GM12878 (cell line): ENCODE data around the gene SRD5A1. TPM values are rescaled to one million over a fixed set of nuclear protein-coding genes. Genes with fewer than 3 reads are reported as not detected.

ENCODE experiments used
- BCL3 ChIP-seq: IDR thresholded peaks from 2 replicates; pipeline ENCODE4 v1.6.1; 2011; ENCODE audit warnings: borderline replicate concordance, low read depth, mild to moderate bottlenecking, moderate library complexity, low read length; ENCODE audit not compliant: insufficient read depth, poor library complexity, severe bottlenecking
- CBX3 ChIP-seq: fragments of 200-600 bp; sonication (generic); IDR thresholded peaks from 2 replicates; pipeline ENCODE4 v1.6.1; 2016; ENCODE audit warnings: low read depth, borderline replicate concordance
- CHD4 ChIP-seq: fragments of 200-600 bp; sonication (generic); IDR thresholded peaks from 2 replicates; pipeline ENCODE4 v1.6.1; 2016; ENCODE audit warnings: mild to moderate bottlenecking
- CREB1 ChIP-seq: IDR thresholded peaks from 2 replicates; pipeline ENCODE4 v1.6.1; 2012; ENCODE audit warnings: low read depth, mild to moderate bottlenecking, inconsistent platforms
- CREM ChIP-seq: IDR thresholded peaks from 2 replicates; pipeline ENCODE4 v1.6.1; 2014; ENCODE audit warnings: antibody characterized with exemption, low read depth
- DPF2 ChIP-seq: fragments of 450-650 bp; IDR thresholded peaks from 2 replicates; pipeline ENCODE4 v1.6.1; 2017; ENCODE audit warnings: mild to moderate bottlenecking
- EGR1 ChIP-seq, 2 experiments: IDR thresholded peaks; 1 replicate in 1 of 2; 2 replicates in 1 of 2; pipeline ENCODE4 v1.6.1; 2011 to 2012; ENCODE audit warnings: low read depth in 2 of 2, low read length in 2 of 2, borderline replicate concordance in 1 of 2, mild to moderate bottlenecking in 1 of 2, moderate library complexity in 1 of 2
- ELK1 ChIP-seq: IDR thresholded peaks from 2 replicates; pipeline ENCODE4 v1.6.1; 2012; ENCODE audit warnings: low read depth, low read length, improper control_type of control experiment
- GATAD2B ChIP-seq: fragments of 450-650 bp; conservative IDR thresholded peaks from 2 replicates; pipeline ENCODE4 v1.6.1; 2017; ENCODE audit warnings: low read depth, mild to moderate bottlenecking, moderate library complexity
- KDM1A ChIP-seq: fragments of 200-600 bp; sonication (generic); IDR thresholded peaks from 2 replicates; pipeline ENCODE4 v1.6.1; 2016; ENCODE audit warnings: borderline replicate concordance
- POLR2A ChIP-seq: IDR thresholded peaks from 2 replicates; pipeline ENCODE4 v1.6.1; 2011; ENCODE audit warnings: low read depth, mild to moderate bottlenecking, low read length
- RUNX3 ChIP-seq: IDR thresholded peaks from 2 replicates; pipeline ENCODE4 v1.6.1; 2012; ENCODE audit warnings: low read length, inconsistent platforms
- SIN3A ChIP-seq: IDR thresholded peaks from 2 replicates; pipeline ENCODE4 v1.6.1; 2012; ENCODE audit warnings: low read depth, low read length, improper control_type of control experiment
- SRF ChIP-seq, 2 experiments: IDR thresholded peaks; 2 replicates each; pipeline ENCODE4 v1.6.1; 2011; ENCODE audit warnings: low read depth in 2 of 2, low read length in 2 of 2, mild to moderate bottlenecking in 1 of 2, moderate library complexity in 1 of 2
- polyA plus RNA-seq, 11 experiments: library from polyadenylated mRNA; depleted of rRNA in 4 of 11; unstranded in 6 of 11; stranded (reverse) in 5 of 11; fragments of >200 nt; fragmentation: Nextera tagmentation in 4 of 11; fragmentation: Illumina TruSeq in 1 of 11; extraction: Ambion mirVana in 4 of 11; extraction: Trizol in 1 of 11; gene quantifications; 1 replicate in 1 of 11; 2 replicates in 10 of 11; pipeline versions ENCODE4 v1.2.1 to v1.2.3, GENCODE V29; 2011 to 2016; ENCODE audit warnings: inconsistent platforms in 2 of 11, missing spikeins in 2 of 11, low read depth in 1 of 11
- total RNA-seq, 4 experiments: library from RNA; depleted of rRNA in 3 of 4; stranded (reverse); fragments of >200 nt in 3 of 4; fragmentation: Illumina TruSeq in 1 of 4; extraction: Trizol in 1 of 4; gene quantifications; 2 replicates each; pipeline versions ENCODE4 v1.2.1 to v1.2.3, GENCODE V29; 2013 to 2021
- TF ChIP-seq, protein P1 (sequence below): fragments of 150-350 bp; IDR thresholded peaks from 2 replicates; pipeline ENCODE4 v1.6.1; 2016; ENCODE audit warnings: low read depth, low read length
- TF ChIP-seq, protein P2 (sequence below): fragments of 450-650 bp; IDR thresholded peaks from 2 replicates; pipeline ENCODE4 v1.6.1; 2014; ENCODE audit warnings: mild to moderate bottlenecking
- TF ChIP-seq, protein P3 (sequence below): IDR thresholded peaks from 2 replicates; pipeline ENCODE4 v1.6.1; 2011; ENCODE audit warnings: mild to moderate bottlenecking, low read depth, low read length, moderate library complexity; ENCODE audit not compliant: insufficient replicate concordance
- TF ChIP-seq, protein P4 (sequence below): IDR thresholded peaks from 2 replicates; pipeline ENCODE4 v1.6.1; 2011; ENCODE audit warnings: borderline replicate concordance, low read depth, mild to moderate bottlenecking, moderate library complexity, mixed read lengths, low read length; ENCODE audit not compliant: insufficient read depth; ENCODE audit errors: extremely low read length

SRD5A1 gene
- total and polyA plus RNA-seq, 10 of the 15 experiments (the other 5 are each of a cell fraction or from before 2014, with no cell fraction given): 0.76 to 20.1 (median 12.3) TPM

- TF ChIP-seq, protein P1, sequence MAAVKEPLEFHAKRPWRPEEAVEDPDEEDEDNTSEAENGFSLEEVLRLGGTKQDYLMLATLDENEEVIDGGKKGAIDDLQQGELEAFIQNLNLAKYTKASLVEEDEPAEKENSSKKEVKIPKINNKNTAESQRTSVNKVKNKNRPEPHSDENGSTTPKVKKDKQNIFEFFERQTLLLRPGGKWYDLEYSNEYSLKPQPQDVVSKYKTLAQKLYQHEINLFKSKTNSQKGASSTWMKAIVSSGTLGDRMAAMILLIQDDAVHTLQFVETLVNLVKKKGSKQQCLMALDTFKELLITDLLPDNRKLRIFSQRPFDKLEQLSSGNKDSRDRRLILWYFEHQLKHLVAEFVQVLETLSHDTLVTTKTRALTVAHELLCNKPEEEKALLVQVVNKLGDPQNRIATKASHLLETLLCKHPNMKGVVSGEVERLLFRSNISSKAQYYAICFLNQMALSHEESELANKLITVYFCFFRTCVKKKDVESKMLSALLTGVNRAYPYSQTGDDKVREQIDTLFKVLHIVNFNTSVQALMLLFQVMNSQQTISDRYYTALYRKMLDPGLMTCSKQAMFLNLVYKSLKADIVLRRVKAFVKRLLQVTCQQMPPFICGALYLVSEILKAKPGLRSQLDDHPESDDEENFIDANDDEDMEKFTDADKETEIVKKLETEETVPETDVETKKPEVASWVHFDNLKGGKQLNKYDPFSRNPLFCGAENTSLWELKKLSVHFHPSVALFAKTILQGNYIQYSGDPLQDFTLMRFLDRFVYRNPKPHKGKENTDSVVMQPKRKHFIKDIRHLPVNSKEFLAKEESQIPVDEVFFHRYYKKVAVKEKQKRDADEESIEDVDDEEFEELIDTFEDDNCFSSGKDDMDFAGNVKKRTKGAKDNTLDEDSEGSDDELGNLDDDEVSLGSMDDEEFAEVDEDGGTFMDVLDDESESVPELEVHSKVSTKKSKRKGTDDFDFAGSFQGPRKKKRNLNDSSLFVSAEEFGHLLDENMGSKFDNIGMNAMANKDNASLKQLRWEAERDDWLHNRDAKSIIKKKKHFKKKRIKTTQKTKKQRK: no peak
- TF ChIP-seq SIN3A: peak; percentile 86
- peak; percentile 54; the same call in 1 of the 2 replicates for TF ChIP-seq CREM
- peak; percentile 50; the same call in 1 of the 2 replicates for TF ChIP-seq CREB1
- TF ChIP-seq SRF (IDR thresholded peaks at IDR 0.05; ENCODE audit: low read depth in 2 of 2, low read length in 2 of 2): peak in 1 of 2 experiments; percentile 52; a peak in 1 of 4 replicates
- TF ChIP-seq, protein P2, sequence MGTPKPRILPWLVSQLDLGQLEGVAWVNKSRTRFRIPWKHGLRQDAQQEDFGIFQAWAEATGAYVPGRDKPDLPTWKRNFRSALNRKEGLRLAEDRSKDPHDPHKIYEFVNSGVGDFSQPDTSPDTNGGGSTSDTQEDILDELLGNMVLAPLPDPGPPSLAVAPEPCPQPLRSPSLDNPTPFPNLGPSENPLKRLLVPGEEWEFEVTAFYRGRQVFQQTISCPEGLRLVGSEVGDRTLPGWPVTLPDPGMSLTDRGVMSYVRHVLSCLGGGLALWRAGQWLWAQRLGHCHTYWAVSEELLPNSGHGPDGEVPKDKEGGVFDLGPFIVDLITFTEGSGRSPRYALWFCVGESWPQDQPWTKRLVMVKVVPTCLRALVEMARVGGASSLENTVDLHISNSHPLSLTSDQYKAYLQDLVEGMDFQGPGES: peak; percentile 35; the same call in 1 of the 2 replicates
- TF ChIP-seq ELK1: peak; percentile 89
- TF ChIP-seq DPF2: peak; percentile 66
- TF ChIP-seq KDM1A: no peak
- TF ChIP-seq, protein P3, sequence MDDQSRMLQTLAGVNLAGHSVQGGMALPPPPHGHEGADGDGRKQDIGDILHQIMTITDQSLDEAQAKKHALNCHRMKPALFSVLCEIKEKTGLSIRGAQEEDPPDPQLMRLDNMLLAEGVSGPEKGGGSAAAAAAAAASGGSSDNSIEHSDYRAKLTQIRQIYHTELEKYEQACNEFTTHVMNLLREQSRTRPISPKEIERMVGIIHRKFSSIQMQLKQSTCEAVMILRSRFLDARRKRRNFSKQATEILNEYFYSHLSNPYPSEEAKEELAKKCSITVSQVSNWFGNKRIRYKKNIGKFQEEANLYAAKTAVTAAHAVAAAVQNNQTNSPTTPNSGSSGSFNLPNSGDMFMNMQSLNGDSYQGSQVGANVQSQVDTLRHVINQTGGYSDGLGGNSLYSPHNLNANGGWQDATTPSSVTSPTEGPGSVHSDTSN: no peak
- TF ChIP-seq, protein P4, sequence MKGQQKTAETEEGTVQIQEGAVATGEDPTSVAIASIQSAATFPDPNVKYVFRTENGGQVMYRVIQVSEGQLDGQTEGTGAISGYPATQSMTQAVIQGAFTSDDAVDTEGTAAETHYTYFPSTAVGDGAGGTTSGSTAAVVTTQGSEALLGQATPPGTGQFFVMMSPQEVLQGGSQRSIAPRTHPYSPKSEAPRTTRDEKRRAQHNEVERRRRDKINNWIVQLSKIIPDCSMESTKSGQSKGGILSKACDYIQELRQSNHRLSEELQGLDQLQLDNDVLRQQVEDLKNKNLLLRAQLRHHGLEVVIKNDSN: peak; percentile 88
- peak; percentile 63 for TF ChIP-seq GATAD2B
- TF ChIP-seq RUNX3: peak; percentile 26
- TF ChIP-seq POLR2A: peak; percentile 93
- TF ChIP-seq CBX3: no peak
- no peak for TF ChIP-seq BCL3
- peak in 1 of 2 experiments; percentile 70; a peak in 1 of 3 replicates for TF ChIP-seq EGR1 (IDR thresholded peaks at IDR 0.05; ENCODE audit: borderline replicate concordance in 1 of 2, low read depth in 2 of 2, low read length in 2 of 2)
- no peak for TF ChIP-seq CHD4
These were observed at the start of gene SRD5A1, which contains the start of gene NSUN2 (continued) for GRCh38 chr5:6632888-6633468.
